Type B pancreatic cell (in vitro differentiated cells): ENCODE results near the gene NKX2-8. TPM values are rescaled to one million over a fixed set of nuclear protein-coding genes. Genes with fewer than 3 reads are reported as not detected.

Experiments
- DNase-seq: peaks from one replicate; pipeline ENCODE4 v3.0.0; 2021; ENCODE audit warnings: mixed read lengths; ENCODE audit not compliant: unreplicated experiment; ENCODE audit errors: extremely low spot score
- H3K27ac Mint-ChIP-seq: 2 replicates; pipeline ENCODE4 v1.8.0; 2021; ENCODE audit warnings: mild to moderate bottlenecking, mixed read lengths
- H3K27me3 Mint-ChIP-seq: 2 replicates; pipeline ENCODE4 v1.8.0; 2021; ENCODE audit warnings: mixed read lengths
- H3K36me3 Mint-ChIP-seq: 2 replicates; pipeline ENCODE4 v1.8.0; 2021; ENCODE audit warnings: mixed read lengths
- H3K4me1 Mint-ChIP-seq: one replicate; pipeline ENCODE4 v1.8.0; 2021; ENCODE audit warnings: mixed read lengths; ENCODE audit not compliant: unreplicated experiment
- H3K4me3 Mint-ChIP-seq: 2 replicates; pipeline ENCODE4 v1.8.0; 2021; ENCODE audit warnings: mild to moderate bottlenecking, mixed read lengths
- H3K9me3 Mint-ChIP-seq: 2 replicates; pipeline ENCODE4 v1.8.0; 2021; ENCODE audit warnings: mixed read lengths
- CTCF ChIP-seq: fragments of 200-600 bp; sonication (generic); conservative IDR thresholded peaks from 2 replicates; pipeline ENCODE4 v1.5.0; 2021; ENCODE audit warnings: antibody characterized with exemption, mild to moderate bottlenecking
- total RNA-seq: library from RNA; stranded (reverse); gene quantifications from 2 replicates; pipeline ENCODE4 v1.2.1, GENCODE V29; 2021; ENCODE audit warnings: low replicate concordance

The NKX2-8 gene
- total RNA-seq, 1 donor from 2014 or later, result 2.1 TPM

GRCh38 chr14:36600431-36600830, 18.0 kb upstream of the NKX2-8 start:
- Mint-ChIP-seq H3K27me3 (peaks cover 67% of the 10 kb centered on the region), H3K27ac (no peak overlapping the region), H3K4me1 (peaks cover 7% of the 10 kb centered on the region), H3K9me3 (no peaks in the 10 kb centered on the region), H3K36me3 (no peaks in the 10 kb centered on the region), H3K4me3 (no peak overlapping the region)
- TF ChIP-seq CTCF, result no peak
- no peak for DNase-seq

- Mint-ChIP-seq H3K27ac (no peak overlapping the region), H3K9me3 (no peaks in the 10 kb centered on the region), H3K36me3 (no peaks in the 10 kb centered on the region), H3K27me3 (peaks cover 90% of the 10 kb centered on the region), H3K4me3 (no peak overlapping the region), H3K4me1 (no peaks in the 10 kb centered on the region)
- TF ChIP-seq CTCF, result no peak
- no peak for DNase-seq
Measured at GRCh38 chr14:36591482-36591881, 9.1 kb upstream of the NKX2-8 start.

GRCh38 chr14:36588788-36589187, 6.4 kb upstream of the NKX2-8 start:
- H3K36me3 Mint-ChIP-seq, result no peaks in the 10 kb centered on the region
- peaks cover 90% of the 10 kb centered on the region for H3K27me3 Mint-ChIP-seq
- DNase-seq, result no peak
- H3K27ac Mint-ChIP-seq, result no peak overlapping the region
- no peak for TF ChIP-seq CTCF
- no peaks in the 10 kb centered on the region for H3K9me3 Mint-ChIP-seq
- no peak overlapping the region for H3K4me3 Mint-ChIP-seq
- H3K4me1 Mint-ChIP-seq, result no peaks in the 10 kb centered on the region

- TF ChIP-seq CTCF, result no peak
- no peaks in the 10 kb centered on the region for H3K4me1 Mint-ChIP-seq
- H3K27ac Mint-ChIP-seq, result no peak overlapping the region
- H3K9me3 Mint-ChIP-seq, result no peaks in the 10 kb centered on the region
- DNase-seq, result no peak
- peaks cover 92% of the 10 kb centered on the region for H3K27me3 Mint-ChIP-seq
- H3K4me3 Mint-ChIP-seq, result no peak overlapping the region
- H3K36me3 Mint-ChIP-seq, result no peaks in the 10 kb centered on the region
Measured at GRCh38 chr14:36588119-36588518, 5.7 kb upstream of the NKX2-8 start.

- TF ChIP-seq CTCF, result no peak
- Mint-ChIP-seq H3K4me1 (no peaks in the 10 kb centered on the region), H3K27me3 (peaks cover 83% of the 10 kb centered on the region)
Measured at GRCh38 chr14:36585100-36585499, 2.7 kb upstream of the NKX2-8 start.

More at GRCh38 chr14:36585100-36585499, 2.7 kb upstream of the NKX2-8 start:
- H3K9me3 Mint-ChIP-seq, result no peaks in the 10 kb centered on the region
- DNase-seq, result no peak
- peak overlapping the region; percentile 31 for H3K4me3 Mint-ChIP-seq
- H3K36me3 Mint-ChIP-seq, result no peaks in the 10 kb centered on the region
- H3K27ac Mint-ChIP-seq, result no peak overlapping the region
